PC-9 (cell line): ENCODE measurements around the gene PRLH. TPM values are rescaled to one million over a fixed set of nuclear protein-coding genes. Genes with fewer than 3 reads are reported as not detected.

Source experiments
- BruUV-seq: library from RNA; stranded (reverse); fragments of 400-500 nt; replicated peaks from 2 replicates; lab custom pipeline; 2021; lab: Mats Ljungman, UMichigan
- CTCF ChIA-PET: fragments of 300-600 bp; sonication (Branson Sonifier 250); formaldehyde crosslinking; loops from one replicate; lab custom pipeline; 2022; ENCODE audit warnings: antibody characterized with exemption; lab: Charles Lee
- POLR2A ChIA-PET: fragments of 300-600 bp; sonication (Branson Sonifier 250); formaldehyde crosslinking; loops from one replicate; lab custom pipeline; 2022; ENCODE audit warnings: antibody characterized with exemption; ENCODE audit not compliant: unreplicated experiment; lab: Charles Lee
- DNase-seq, 2 experiments: peaks; one replicate each; pipeline versions ENCODE4 v3.0.0 to v3.0.0-alpha.2; 2015 to 2022; ENCODE audit warnings: mixed read lengths in 1 of 2
- H2AFZ ChIP-seq: fragments of 200-600 bp; sonication (generic); 2 replicates; pipeline ENCODE4 v1.8.1; 2017; ENCODE audit warnings: antibody characterized with exemption
- H3F3A ChIP-seq: fragments of 200-600 bp; sonication (generic); 2 replicates; pipeline ENCODE4 v1.8.1; 2017; ENCODE audit warnings: antibody characterized with exemption, mild to moderate bottlenecking, low read depth; ENCODE audit not compliant: insufficient read depth
- H3K27ac ChIP-seq: fragments of 200-600 bp; sonication (generic); 2 replicates; pipeline ENCODE4 v1.6.1; 2016; ENCODE audit warnings: mixed run types
- H3K27me3 ChIP-seq: fragments of 200-600 bp; sonication (generic); 2 replicates; pipeline ENCODE4 v1.6.1; 2016; ENCODE audit warnings: low read depth, mixed run types; ENCODE audit not compliant: insufficient read depth
- H3K36me3 ChIP-seq: fragments of 200-600 bp; sonication (generic); 2 replicates; pipeline ENCODE4 v1.6.1; 2016; ENCODE audit warnings: low read depth, mixed run types
- H3K4me1 ChIP-seq: fragments of 200-600 bp; sonication (generic); replicated peaks from 2 replicates; pipeline ENCODE4 v1.6.1; 2016; ENCODE audit warnings: mixed run types; ENCODE audit not compliant: insufficient read depth
- H3K4me2 ChIP-seq: fragments of 200-600 bp; sonication (generic); 2 replicates; pipeline ENCODE4 v1.6.1; 2017; ENCODE audit warnings: mixed run types
- H3K4me3 ChIP-seq: fragments of 200-600 bp; sonication (generic); 2 replicates; pipeline ENCODE4 v1.6.1; 2016; ENCODE audit warnings: mixed run types
- H3K79me2 ChIP-seq: fragments of 200-600 bp; sonication (generic); 2 replicates; pipeline ENCODE4 v1.6.1; 2017; ENCODE audit warnings: low read depth, mixed run types
- H3K9me2 ChIP-seq: fragments of 200-600 bp; sonication (generic); 2 replicates; pipeline ENCODE4 v1.8.1; 2017; ENCODE audit warnings: mild to moderate bottlenecking; ENCODE audit not compliant: insufficient read depth
- H3K9me3 ChIP-seq: fragments of 200-600 bp; sonication (generic); 2 replicates; pipeline ENCODE4 v1.8.1; 2016; ENCODE audit warnings: low read depth; ENCODE audit not compliant: insufficient read depth
- H4K20me1 ChIP-seq: fragments of 200-600 bp; sonication (generic); 2 replicates; pipeline ENCODE4 v1.8.1; 2017; ENCODE audit not compliant: insufficient read depth
- EZH2 ChIP-seq: fragments of 200-600 bp; sonication (generic); IDR thresholded peaks from 2 replicates; pipeline ENCODE4 v1.8.0; 2017; ENCODE audit warnings: antibody characterized with exemption, low read depth
- intact Hi-C: fragments of 100-400 bp; cut with micrococcal nuclease; formaldehyde crosslinking; loops from one replicate; pipeline ENCODE4 v1.10.0; 2022; ENCODE audit not compliant: unreplicated experiment
- total RNA-seq: library from RNA; stranded (reverse); gene quantifications from 2 replicates; pipeline ENCODE4 v1.2.3, GENCODE V29; 2021
- TF ChIP-seq, protein P1 (sequence below): fragments of 200-600 bp; sonication (generic); conservative IDR thresholded peaks from 2 replicates; pipeline ENCODE4 v1.6.1; 2017; ENCODE audit warnings: mixed run types, antibody characterized with exemption, mild to moderate bottlenecking, moderate library complexity

PRLH gene
- total RNA-seq, 1 experiment from 2014 or later, result not detected

DNA sequence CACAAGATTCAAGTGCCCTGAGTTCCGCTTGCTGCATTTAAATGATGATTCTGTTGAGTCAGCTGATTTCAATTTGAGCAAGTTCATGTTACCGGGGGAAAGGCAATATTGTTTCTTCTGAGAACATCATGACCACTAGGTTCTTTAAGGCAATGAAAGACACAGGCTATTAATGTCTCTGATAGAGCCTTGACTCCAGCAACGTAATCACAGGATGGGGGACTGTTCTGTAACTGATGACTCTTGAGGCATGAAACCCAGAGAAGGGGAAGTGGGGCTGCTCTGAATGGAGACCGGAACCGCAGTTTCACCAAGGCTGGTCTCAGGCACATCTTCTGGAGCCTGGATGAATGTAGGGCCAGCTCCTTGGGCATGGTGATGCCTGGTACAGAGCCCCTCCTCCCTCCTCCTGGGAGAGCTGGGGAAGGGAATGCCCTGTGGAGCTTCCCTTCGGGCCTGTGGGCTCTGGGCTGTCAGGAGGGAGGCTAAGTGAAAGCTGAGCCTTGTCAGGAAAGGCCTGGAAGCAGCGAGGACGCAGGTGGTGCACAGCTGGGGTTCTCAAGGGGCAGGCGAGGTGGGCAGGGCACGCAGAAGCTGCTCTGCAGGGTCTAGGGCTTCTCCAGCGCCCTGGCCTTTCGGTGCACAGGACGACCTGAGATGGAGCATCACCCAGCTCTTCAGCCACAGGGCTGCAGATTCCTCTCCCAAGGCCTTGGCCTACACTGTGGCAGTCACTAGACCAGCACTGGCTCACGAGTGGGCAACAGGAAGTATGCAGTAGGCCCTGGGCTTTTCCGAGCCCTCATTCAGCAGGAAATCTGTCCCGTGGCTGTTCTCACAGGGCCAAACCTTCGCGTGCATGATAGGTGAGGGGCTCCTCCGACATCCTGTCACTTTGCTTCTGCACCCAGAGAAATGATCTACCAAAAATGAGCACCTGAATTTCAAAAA lies 36.6 kb upstream of the PRLH start:
- CTCF ChIA-PET, result no interaction called here
- no peaks in the 10 kb centered on the region for H3K9me2 ChIP-seq
- no peak overlapping the region for H3K27ac ChIP-seq
- no TSS peak for BruUV-seq
- H3K4me3 ChIP-seq, result no peak overlapping the region
- no peaks in the 10 kb centered on the region for H3K27me3 ChIP-seq
- H4K20me1 ChIP-seq, result peaks cover 18% of the 10 kb centered on the region
- TF ChIP-seq EZH2, result no peak
- peaks cover 76% of the 10 kb centered on the region for H3K36me3 ChIP-seq
- intact Hi-C loops, result no loop called here
- POLR2A ChIA-PET, result no interaction called here
- no peak overlapping the region for H3K4me2 ChIP-seq
- H3K9me3 ChIP-seq, result no peaks in the 10 kb centered on the region
- no peaks in the 10 kb centered on the region for H3K79me2 ChIP-seq
- no peak for DNase-seq
- no peak overlapping the region for H2AFZ ChIP-seq
- H3K4me1 ChIP-seq, result no peaks in the 10 kb centered on the region
- peaks cover 49% of the 10 kb centered on the region for H3F3A ChIP-seq

DNA sequence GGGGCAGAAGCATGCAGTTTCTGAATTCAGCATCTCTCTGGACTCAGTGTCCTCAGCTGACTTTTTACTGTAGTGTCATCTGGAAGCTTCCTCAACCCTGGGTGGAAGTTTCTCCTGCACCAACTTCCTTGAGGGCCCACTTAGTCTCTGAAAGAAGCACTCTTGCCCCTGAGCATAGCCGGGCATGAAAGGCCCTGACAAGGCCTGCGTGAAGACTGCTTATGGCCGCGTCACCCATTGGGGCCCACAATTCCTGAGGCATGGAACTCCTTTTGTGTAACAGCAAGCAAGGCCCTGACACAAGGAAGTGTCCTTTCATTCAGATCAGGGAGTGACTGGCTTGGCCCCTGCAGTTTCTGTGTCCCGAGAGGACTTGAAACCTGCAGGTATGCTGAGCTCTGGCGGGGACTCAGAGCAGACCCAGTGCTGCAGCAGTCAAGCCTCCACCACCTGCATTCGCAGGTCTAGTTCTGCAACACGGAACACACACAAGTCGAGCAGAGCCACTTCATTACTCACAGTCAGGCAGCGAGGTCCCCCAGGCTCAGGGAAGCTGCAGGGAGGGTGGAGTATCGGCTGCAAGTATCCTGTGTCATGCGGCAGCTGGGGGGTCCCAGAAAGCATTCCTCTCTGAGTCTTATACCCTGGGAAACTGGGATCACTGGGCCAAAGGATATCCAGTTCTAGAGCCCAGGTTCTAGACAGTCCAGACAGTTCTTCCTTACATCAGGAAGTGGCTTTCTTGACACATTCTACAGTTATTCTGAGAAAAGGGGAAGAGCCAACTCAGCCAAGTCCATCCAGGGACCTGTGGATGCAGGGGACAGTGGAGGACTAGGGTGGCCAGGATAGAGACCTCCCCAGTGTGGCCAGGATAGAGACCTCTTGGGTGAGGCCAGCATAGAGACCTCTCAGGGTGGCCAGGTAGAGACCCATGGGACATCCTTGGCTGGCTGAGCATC lies 35.6 kb upstream of the PRLH start:
- CTCF ChIA-PET, result interaction anchor here (0.9 kb wide), 1 partner anchor 18 kb away, joined by 3 read pairs; no protein-coding TSS in a partner anchor
- Histone ChIP-seq H3K79me2 (no peaks in the 10 kb centered on the region), H3K4me2 (no peak overlapping the region), H3K4me3 (no peak overlapping the region), H3K9me3 (no peaks in the 10 kb centered on the region), H3F3A (peaks cover 58% of the 10 kb centered on the region), H3K27ac (no peak overlapping the region), H2AFZ (no peak overlapping the region), H4K20me1 (peaks cover 18% of the 10 kb centered on the region), H3K9me2 (no peaks in the 10 kb centered on the region), H3K36me3 (peaks cover 78% of the 10 kb centered on the region), H3K4me1 (no peaks in the 10 kb centered on the region), H3K27me3 (no peaks in the 10 kb centered on the region)
- DNase-seq, result no peak
- no TSS peak for BruUV-seq
- POLR2A ChIA-PET, result interaction anchor here (0.6 kb wide), 1 partner anchor 86 kb away, joined by 3 read pairs; no protein-coding TSS in a partner anchor
- TF ChIP-seq, protein P1, sequence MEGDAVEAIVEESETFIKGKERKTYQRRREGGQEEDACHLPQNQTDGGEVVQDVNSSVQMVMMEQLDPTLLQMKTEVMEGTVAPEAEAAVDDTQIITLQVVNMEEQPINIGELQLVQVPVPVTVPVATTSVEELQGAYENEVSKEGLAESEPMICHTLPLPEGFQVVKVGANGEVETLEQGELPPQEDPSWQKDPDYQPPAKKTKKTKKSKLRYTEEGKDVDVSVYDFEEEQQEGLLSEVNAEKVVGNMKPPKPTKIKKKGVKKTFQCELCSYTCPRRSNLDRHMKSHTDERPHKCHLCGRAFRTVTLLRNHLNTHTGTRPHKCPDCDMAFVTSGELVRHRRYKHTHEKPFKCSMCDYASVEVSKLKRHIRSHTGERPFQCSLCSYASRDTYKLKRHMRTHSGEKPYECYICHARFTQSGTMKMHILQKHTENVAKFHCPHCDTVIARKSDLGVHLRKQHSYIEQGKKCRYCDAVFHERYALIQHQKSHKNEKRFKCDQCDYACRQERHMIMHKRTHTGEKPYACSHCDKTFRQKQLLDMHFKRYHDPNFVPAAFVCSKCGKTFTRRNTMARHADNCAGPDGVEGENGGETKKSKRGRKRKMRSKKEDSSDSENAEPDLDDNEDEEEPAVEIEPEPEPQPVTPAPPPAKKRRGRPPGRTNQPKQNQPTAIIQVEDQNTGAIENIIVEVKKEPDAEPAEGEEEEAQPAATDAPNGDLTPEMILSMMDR, result no peak
- TF ChIP-seq EZH2, result no peak
- intact Hi-C loops, result no loop called here

DNA sequence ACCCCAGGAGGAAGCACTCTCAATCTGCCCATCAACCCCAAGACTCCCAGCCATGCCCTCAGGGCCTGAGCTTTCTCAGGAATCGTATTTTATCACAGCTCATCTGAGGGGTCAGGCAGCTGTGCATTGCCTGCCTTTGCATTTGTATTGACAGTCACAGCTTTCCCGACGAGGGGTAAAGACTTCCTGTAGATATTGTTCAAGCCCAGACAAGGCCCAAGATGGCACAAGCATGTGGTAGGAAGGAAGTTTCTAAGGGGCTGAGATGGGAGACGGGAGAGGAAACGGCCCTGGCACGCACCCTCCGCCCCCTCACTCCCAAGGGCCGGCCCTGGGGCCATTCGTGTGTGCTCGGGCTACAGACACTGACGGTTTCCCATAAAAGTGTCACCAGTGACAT lies 34.2 kb upstream of the PRLH start:
- Histone ChIP-seq H3F3A (peaks cover 54% of the 10 kb centered on the region), H4K20me1 (peaks cover 18% of the 10 kb centered on the region), H3K9me3 (no peaks in the 10 kb centered on the region), H3K36me3 (peaks cover 68% of the 10 kb centered on the region), H3K79me2 (no peaks in the 10 kb centered on the region), H3K4me3 (no peak overlapping the region), H2AFZ (no peak overlapping the region), H3K27me3 (no peaks in the 10 kb centered on the region), H3K4me2 (no peak overlapping the region), H3K9me2 (no peaks in the 10 kb centered on the region), H3K27ac (no peak overlapping the region), H3K4me1 (no peaks in the 10 kb centered on the region)
- TF ChIP-seq EZH2, result no peak
- TF ChIP-seq, protein P1, result no peak
- ChIA-PET POLR2A (no interaction called here), CTCF (no interaction called here)
- intact Hi-C loops, result no loop called here
- no peak for DNase-seq
- BruUV-seq, result no TSS peak
